Umbilical cord (tissue), 2 donors: Measurements from ENCODE around the gene HECTD2. TPM values are rescaled to one million over a fixed set of nuclear protein-coding genes. Genes with fewer than 3 reads are reported as not detected.
"Not testable (repeated sequence)": the region's sequence is repeated elsewhere in the genome, so short reads cannot be mapped to it uniquely, and the experiment has no call there.

Experiments
- DNase-seq: peaks from one replicate; pipeline ENCODE4 v3.0.0-alpha.2; 2015; ENCODE audit warnings: low spot score
- total RNA-seq: library from RNA; depleted of rRNA; stranded (reverse); fragments of >200 nt; gene quantifications from one replicate; pipeline ENCODE4 v1.2.3, GENCODE V29; 2014; ENCODE audit warnings: low replicate concordance; ENCODE audit not compliant: insufficient read depth

Gene HECTD2
- total RNA-seq, 1 donor from 2014 or later: 49.4 TPM

DNA sequence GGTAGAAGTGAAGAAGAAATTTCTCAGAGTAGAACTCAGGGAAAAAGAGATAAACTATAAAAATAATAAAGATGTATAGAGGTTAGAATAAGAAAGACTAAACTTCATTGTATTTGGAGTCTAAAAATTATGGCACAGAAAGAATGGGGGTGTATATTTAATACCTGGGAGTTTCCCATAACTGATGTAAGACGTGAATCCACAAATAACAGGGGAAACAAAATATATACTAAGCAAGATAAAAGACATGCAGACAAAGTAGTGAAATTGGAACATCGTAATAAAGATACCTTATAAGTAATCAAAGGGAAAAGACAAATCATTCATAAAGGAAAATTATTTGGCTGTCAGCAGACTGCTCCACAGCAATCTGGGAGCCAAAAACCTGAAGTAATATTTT, 62.8 kb downstream of the HECTD2 start:
- DNase-seq: no peak

DNA sequence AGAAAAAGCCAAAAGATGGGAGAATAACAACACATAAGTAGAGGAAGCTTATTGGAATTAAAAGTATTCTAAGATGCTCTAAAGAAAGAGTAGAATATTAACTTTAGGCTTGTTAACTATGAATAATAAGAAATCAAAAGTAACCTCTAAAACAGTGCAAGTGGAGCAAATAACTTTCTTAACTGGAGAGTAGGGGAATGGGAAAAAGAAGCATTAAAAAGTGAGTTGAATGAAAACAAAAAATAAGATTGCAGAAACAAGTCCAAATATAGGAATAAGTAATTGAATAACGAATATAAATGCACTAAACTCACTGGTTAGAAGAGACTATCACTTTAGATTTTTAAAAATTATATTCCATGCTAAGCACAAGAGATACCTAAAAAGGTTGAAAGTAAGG, 63.9 kb downstream of the HECTD2 start:
- DNase-seq: no peak

DNA sequence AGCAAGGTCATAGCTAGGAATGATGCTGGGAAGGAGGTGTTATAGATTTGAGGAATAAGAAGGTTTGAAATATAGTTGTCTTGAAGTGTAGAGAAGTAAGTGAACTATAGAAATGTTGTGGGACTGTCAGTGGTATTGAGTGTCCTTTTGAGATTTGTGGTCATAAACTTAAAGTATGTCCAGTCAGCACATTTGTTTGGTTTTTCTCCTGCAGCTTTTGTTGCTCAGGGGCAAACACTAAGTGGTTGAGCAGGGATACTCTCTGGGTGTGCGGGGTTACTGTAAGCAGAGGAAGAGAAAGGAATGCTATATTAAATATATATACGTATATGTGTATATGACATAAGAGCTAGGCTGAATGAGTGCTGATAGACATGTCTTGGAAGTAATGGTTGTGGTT, 67.1 kb downstream of the HECTD2 start:
- no peak for DNase-seq

- DNase-seq: no peak
These were observed 69.4 kb downstream of the HECTD2 start for GRCh38 chr10:91479583-91479982.

DNA sequence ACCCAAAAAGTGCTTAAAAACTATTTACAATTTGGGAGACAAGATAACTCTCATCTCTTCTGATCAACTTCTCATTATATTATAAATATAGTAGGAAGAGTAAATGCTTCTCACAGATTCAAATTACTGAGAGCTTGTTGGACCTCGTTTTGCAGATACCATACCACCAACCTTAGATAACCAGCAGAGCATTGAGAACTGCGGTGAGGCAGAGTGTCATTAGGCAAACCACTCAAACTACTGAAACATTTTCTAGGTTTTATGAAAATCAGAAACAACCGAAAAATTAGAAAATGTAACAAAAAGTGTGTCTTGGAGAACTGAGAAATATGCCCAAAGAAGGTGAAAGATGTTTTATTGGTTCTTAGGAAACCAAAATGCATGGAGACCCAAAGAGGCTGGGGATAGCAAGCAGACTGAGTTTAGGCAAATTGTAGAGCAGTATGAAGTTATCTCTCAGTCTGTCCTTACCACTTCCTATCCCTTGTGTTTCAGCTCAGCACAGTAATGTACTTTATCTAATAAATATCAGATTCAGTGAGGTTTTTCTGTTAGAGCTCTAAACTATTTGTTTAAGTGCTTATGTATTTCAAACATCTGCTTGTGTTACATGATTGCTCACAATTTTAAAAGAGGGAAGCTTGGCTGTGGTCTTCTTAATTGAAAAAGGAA, 77.9 kb downstream of the HECTD2 start:
- no peak for DNase-seq

GRCh38 chr10:91493313-91493712, 83.2 kb downstream of the HECTD2 start:
- peak; percentile 16 for DNase-seq

GRCh38 chr10:91495402-91495801, 85.3 kb downstream of the HECTD2 start:
- no peak for DNase-seq

DNA sequence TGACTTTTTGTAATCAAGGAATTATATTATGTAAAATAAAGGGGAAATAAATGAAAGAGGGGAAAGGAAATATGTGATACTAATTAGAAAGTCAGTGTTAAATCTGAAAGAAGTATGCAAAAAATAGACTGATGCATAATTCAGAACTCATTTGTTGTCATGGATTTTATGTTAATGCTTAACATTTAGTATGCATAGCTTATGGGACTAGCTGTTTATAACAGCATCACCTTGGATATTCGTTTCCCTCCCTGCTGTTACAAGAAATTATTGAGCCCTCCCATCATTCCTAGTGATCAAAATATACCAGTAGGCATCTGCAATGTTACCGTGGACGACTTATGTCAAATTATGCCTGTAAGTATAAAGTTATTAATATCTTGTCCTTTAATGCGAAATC, 85.9 kb downstream of the HECTD2 start:
- no peak for DNase-seq

- peak; percentile 58 for DNase-seq
These were observed 101.6 kb downstream of the HECTD2 start for GRCh38 chr10:91511549-91512330.

GRCh38 chr10:91512458-91512857, 102.3 kb downstream of the HECTD2 start:
- no peak for DNase-seq

DNA sequence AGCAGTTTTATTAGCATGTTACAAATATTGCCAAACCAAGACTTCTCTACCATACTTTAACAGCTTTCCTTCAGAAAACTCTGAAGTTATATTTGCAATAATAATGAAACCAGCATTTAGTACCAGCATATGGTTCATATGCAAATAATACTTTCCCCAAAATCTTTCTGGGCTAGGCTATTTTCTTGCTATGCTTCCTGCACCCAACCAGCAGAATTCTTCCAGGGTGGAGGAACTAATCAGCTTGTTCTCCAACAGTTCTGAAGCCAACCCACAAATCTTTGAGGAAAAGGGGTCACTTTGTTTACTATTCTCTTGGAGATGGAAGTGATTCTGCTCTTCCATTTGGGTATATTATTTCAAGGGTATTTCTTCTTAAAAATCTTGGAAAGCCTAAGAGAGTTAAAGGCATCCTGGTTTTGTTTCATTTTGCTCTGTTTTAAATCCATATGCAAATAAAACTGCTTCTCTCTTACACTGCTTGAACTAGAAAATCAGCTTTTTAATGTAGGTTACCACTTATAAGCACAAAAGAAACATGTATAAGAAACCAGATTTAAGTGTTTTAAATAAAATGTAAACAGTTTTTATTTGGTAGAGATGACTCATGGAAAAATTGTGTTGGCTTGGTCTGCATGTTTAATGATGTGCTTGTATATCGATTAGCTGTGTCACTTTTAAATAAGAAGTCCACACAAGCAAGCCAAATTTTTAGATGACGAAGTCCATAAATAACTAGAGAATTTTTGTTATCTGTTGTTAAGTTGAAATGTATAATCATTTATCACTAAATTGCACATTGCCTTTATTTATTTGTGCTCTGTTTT, 103.7 kb downstream of the HECTD2 start:
- DNase-seq: peak; percentile 15

GRCh38 chr10:91514787-91515186, 104.6 kb downstream of the HECTD2 start:
- peak; percentile 55 for DNase-seq

GRCh38 chr10:91517394-91517793, 107.2 kb downstream of the HECTD2 start:
- no peak for DNase-seq

- no peak for DNase-seq
These were observed 109.9 kb downstream of the HECTD2 start for GRCh38 chr10:91519899-91520514.

DNA sequence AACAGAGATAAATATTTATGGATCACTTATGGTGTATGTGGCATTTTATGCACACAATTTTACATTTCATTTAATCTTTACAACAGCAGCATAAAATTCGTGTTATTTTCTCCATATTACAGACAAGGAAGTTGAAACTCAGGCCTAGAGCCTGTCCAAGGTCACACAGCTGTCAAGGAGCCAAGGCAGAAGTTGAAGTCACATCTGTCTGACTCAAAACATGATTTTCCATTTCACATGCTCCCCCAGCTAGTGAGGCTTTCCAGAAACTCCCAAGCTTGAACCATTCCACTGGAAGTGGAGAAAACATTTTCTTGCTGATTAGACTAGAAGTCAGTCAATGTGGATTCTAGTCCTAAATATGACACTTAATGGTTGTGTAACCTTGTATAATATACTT, 110.5 kb downstream of the HECTD2 start:
- peak; percentile 32 for DNase-seq

DNA sequence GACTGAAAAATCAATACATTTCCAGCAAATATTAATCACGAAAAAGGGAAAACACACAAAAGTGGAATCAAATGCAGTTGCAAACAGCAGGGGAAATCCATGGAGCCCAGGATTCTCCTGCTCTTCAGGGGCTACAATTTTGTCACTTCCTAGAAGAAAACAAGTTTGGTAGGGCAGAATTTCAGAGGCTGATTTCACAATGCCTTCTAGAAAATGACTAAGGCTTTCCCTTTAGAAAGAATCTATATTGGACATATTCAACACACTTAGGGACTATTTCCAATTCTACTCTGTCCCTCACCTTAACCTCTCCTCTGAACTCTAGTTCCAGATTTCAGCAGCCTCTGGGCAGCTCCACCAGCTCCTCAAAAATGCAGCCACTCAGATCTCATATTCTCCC, 111.3 kb downstream of the HECTD2 start:
- no peak for DNase-seq

GRCh38 chr10:91525896-91526712, 116.0 kb downstream of the HECTD2 start:
- no peak for DNase-seq

DNA sequence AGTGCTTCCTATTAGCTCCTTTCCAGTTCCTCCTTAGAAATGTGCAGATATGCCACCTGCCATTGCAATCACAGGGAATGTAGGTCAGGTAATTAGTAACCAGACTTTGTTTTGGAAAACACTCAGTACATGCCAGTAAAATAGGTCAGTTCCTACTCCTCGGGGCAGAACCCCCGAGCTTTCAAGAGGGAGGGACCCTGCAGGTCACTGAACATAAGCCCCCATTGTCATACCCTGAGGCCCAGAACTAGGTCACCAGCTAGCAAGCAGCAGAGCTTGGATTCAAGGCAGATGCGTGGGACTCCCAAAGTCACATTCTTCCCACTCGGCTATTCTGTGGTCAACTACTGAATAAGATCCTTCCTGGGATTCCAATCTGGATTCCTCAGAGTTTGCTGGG, 117.9 kb downstream of the HECTD2 start:
- DNase-seq: no peak

DNA sequence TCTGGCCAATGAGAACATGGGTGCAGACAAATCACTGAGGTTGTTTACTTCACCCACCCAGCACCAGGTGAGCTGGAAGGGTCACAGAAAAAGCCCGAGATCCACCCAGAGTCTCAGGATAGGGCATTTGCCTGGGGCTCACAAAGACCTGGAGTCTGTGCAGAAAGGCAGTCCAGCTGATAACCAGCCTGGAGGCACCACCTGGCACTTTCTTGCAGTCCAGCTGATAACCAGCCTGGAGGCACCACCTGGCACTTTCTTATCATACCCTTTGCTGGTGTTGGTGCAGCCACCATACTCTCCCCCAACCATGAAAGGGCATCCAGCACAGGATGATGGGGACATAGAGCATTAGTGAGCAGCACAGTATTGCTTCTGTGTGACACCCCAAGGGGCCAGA, 118.6 kb downstream of the HECTD2 start:
- DNase-seq: no peak

DNA sequence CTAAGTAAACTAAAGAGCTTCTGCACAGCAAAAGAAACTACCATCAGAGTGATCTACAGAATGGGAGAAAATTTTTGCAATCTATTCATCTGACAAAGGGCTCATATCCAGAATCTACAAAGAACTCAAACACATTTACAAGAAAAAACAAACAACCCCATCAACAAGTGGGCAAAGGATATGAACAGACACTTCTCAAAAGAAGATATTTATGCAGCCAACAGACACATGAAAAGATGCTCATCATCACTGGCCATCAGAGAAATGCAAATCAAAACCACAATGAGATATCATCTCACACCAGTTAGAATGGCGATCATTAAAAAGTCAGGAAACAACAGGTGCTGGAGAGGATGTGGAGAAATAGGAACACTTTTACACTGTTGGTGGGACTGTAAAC, 124.6 kb downstream of the HECTD2 start:
- DNase-seq: not testable (repeated sequence)

GRCh38 chr10:91536111-91536510, 126.0 kb downstream of the HECTD2 start:
- DNase-seq: no peak
